Endothelial cell of umbilical vein (primary cell): ENCODE results near the gene DDX51. TPM values are rescaled to one million over a fixed set of nuclear protein-coding genes. Genes with fewer than 3 reads are reported as not detected.

Experiments used
- BruUV-seq: library from RNA; stranded (reverse); fragments of 400-500 nt; replicated peaks from 2 replicates; lab custom pipeline; 2021; lab: Mats Ljungman, UMichigan
- CTCF ChIA-PET: fragments of 300-600, 350-600 bp; sonication (Branson Sonifier 250); formaldehyde crosslinking; loops from one replicate; lab custom pipeline; 2021; ENCODE audit warnings: antibody characterized with exemption, inconsistent platforms; lab: Charles Lee
- POLR2A ChIA-PET: fragments of 300-600, 350-600 bp; sonication (Branson Sonifier 250); formaldehyde crosslinking; loops from one replicate; lab custom pipeline; 2021; ENCODE audit warnings: antibody characterized with exemption, inconsistent platforms; lab: Charles Lee
- DNase-seq: peaks from one replicate; pipeline ENCODE4 v3.0.0-alpha.2; 2011; ENCODE audit warnings: low read depth, low spot score
- FAIRE-seq: peaks from 2 replicates; lab custom pipeline; 2011; peaks lifted over from hg19 to GRCh38; lab: Jason Lieb, UNC
- H2AFZ ChIP-seq: 2 replicates; pipeline ENCODE4 v1.6.0; 2012; ENCODE audit warnings: low read depth, low read length, control low read depth, inconsistent platforms
- H3K27ac ChIP-seq: 2 replicates; pipeline ENCODE4 v1.5.1; 2011; ENCODE audit warnings: low read depth, mild to moderate bottlenecking, control low read depth, low read length, moderate library complexity; ENCODE audit not compliant: insufficient read depth
- H3K27me3 ChIP-seq, 2 experiments: 2 replicates each; pipeline versions ENCODE4 v1.6.0 to v1.6.1; 2011; ENCODE audit warnings: low read length in 2 of 2, mixed read lengths in 1 of 2; ENCODE audit not compliant: control insufficient read depth in 2 of 2, insufficient read depth in 2 of 2
- H3K36me3 ChIP-seq, 2 experiments: 2 replicates in 1 of 2; 3 replicates in 1 of 2; pipeline ENCODE4 v1.5.1; 2011; ENCODE audit warnings: low read length in 2 of 2, mild to moderate bottlenecking in 1 of 2, moderate library complexity in 1 of 2; ENCODE audit not compliant: control insufficient read depth in 2 of 2, insufficient read depth in 2 of 2; ENCODE audit errors: extremely low read depth in 1 of 2
- H3K4me1 ChIP-seq: 3 replicates; pipeline ENCODE4 v1.5.1; 2011; ENCODE audit warnings: mild to moderate bottlenecking, low read length; ENCODE audit not compliant: control insufficient read depth, insufficient read depth; ENCODE audit errors: extremely low read depth
- H3K4me2 ChIP-seq: 2 replicates; pipeline ENCODE4 v1.6.1; 2011; ENCODE audit warnings: low read length, control low read depth, mixed read lengths; ENCODE audit not compliant: insufficient read depth
- H3K4me3 ChIP-seq, 3 experiments: fragments of 200-600 bp in 1 of 3; sonication (generic), shearing (Covaris generic) in 1 of 3; replicated peaks in 1 of 3; 2 replicates each; pipeline ENCODE4 v1.5.1; 2011 to 2016; ENCODE audit warnings: control low read depth in 3 of 3, low read length in 3 of 3, mild to moderate bottlenecking in 2 of 3, inconsistent platforms in 1 of 3, low read depth in 1 of 3, moderate library complexity in 1 of 3; ENCODE audit not compliant: insufficient read depth in 1 of 3
- H3K79me2 ChIP-seq: 2 replicates; pipeline ENCODE4 v1.6.0; 2012; ENCODE audit warnings: low read length, inconsistent platforms; ENCODE audit not compliant: control insufficient read depth, insufficient read depth
- H3K9ac ChIP-seq: replicated peaks from 2 replicates; pipeline ENCODE3; 2011; ENCODE audit warnings: low read length, control low read depth; ENCODE audit not compliant: insufficient read depth; ENCODE audit errors: extremely low read depth
- H3K9me1 ChIP-seq: replicated peaks from 3 replicates; pipeline ENCODE4 v1.6.0; 2011; ENCODE audit warnings: mild to moderate bottlenecking, low read length; ENCODE audit not compliant: control insufficient read depth, insufficient read depth; ENCODE audit errors: extremely low read depth
- H3K9me3 ChIP-seq: replicated peaks from 2 replicates; pipeline ENCODE4 v1.5.1; 2012; ENCODE audit warnings: low read length, inconsistent platforms; ENCODE audit not compliant: control insufficient read depth, insufficient read depth
- H4K20me1 ChIP-seq: replicated peaks from 2 replicates; pipeline ENCODE3; 2011; ENCODE audit warnings: mild to moderate bottlenecking, low read length; ENCODE audit not compliant: control insufficient read depth, insufficient read depth; ENCODE audit errors: extremely low read depth
- EZH2 ChIP-seq: IDR thresholded peaks from 2 replicates; pipeline ENCODE4 v1.6.1; 2012; ENCODE audit warnings: borderline replicate concordance, low read depth, mild to moderate bottlenecking, moderate library complexity, low read length, inconsistent platforms; ENCODE audit not compliant: severe bottlenecking
- FOS ChIP-seq: IDR thresholded peaks from 2 replicates; pipeline ENCODE4 v1.6.1; 2011; ENCODE audit warnings: mild to moderate bottlenecking, low read length, moderate library complexity, borderline replicate concordance; ENCODE audit not compliant: insufficient read depth
- GATA2 ChIP-seq: IDR thresholded peaks from 2 replicates; pipeline ENCODE4 v1.7.0; 2011; ENCODE audit warnings: low read depth, mild to moderate bottlenecking, moderate library complexity, mixed read lengths, low read length; ENCODE audit not compliant: insufficient read length, insufficient read depth
- JUN ChIP-seq: IDR thresholded peaks from 2 replicates; pipeline ENCODE4 v1.6.1; 2011; ENCODE audit warnings: borderline replicate concordance, low read depth; ENCODE audit not compliant: insufficient read length, insufficient read depth
- MYC ChIP-seq: IDR thresholded peaks from one replicate; pipeline ENCODE4 v1.6.1; 2011; ENCODE audit warnings: mild to moderate bottlenecking, low read depth, low read length
- POLR2A ChIP-seq: IDR thresholded peaks from 2 replicates; pipeline ENCODE4 v1.6.1; 2012; ENCODE audit warnings: low read depth, mild to moderate bottlenecking, control low read depth, low read length
- POLR2AphosphoS5 ChIP-seq: IDR thresholded peaks from 2 replicates; pipeline ENCODE4 v1.6.1; 2012; ENCODE audit warnings: low read depth, mild to moderate bottlenecking, control low read depth, low read length, moderate library complexity; ENCODE audit not compliant: insufficient read depth
- dilution Hi-C: fragments of 300-500 bp; cut with MboI; formaldehyde crosslinking; loops from one replicate; pipeline ENCODE4 v1.15.0; 2019; ENCODE audit warnings: low sequenced_read_pairs; ENCODE audit not compliant: extremely low pct_ligation_motif_present
- intact Hi-C: fragments of 100-400 bp; cut with micrococcal nuclease; formaldehyde crosslinking; loops from one replicate; pipeline ENCODE4 v1.10.0; 2022
- polyA plus RNA-seq, 4 experiments: library from polyadenylated mRNA; depleted of rRNA in 3 of 4; stranded (reverse) in 3 of 4; unstranded in 1 of 4; fragments of >200 nt; gene quantifications; 2 replicates each; pipeline versions ENCODE4 v1.2.1 to v1.2.3, GENCODE V29; 2011 to 2012; ENCODE audit warnings: missing spikeins in 1 of 4
- total RNA-seq: library from RNA; stranded (reverse); gene quantifications from 2 replicates; pipeline ENCODE4 v1.2.3, GENCODE V29; 2021
- TF ChIP-seq, protein P1 (sequence below): IDR thresholded peaks from 2 replicates; pipeline ENCODE4 v1.6.1; 2011; ENCODE audit not compliant: insufficient read depth, insufficient read length
- TF ChIP-seq, protein P2 (sequence below), 2 donors: IDR thresholded peaks; 1 replicate in 1 of 2; 2 replicates in 1 of 2; pipeline ENCODE4 v1.5.1; 2011; ENCODE audit warnings: low read length in 2 of 2, mild to moderate bottlenecking in 2 of 2, moderate library complexity in 2 of 2, control low read depth in 1 of 2, inconsistent platforms in 1 of 2, low read depth in 1 of 2; ENCODE audit not compliant: insufficient read depth in 1 of 2; ENCODE audit errors: extremely low read depth in 1 of 2

The DDX51 gene
- total and polyA plus RNA-seq, 2 donors (not counting 3 experiments of a cell fraction or from before 2014, with no cell fraction given): 11.4 to 23.5 TPM

DNA sequence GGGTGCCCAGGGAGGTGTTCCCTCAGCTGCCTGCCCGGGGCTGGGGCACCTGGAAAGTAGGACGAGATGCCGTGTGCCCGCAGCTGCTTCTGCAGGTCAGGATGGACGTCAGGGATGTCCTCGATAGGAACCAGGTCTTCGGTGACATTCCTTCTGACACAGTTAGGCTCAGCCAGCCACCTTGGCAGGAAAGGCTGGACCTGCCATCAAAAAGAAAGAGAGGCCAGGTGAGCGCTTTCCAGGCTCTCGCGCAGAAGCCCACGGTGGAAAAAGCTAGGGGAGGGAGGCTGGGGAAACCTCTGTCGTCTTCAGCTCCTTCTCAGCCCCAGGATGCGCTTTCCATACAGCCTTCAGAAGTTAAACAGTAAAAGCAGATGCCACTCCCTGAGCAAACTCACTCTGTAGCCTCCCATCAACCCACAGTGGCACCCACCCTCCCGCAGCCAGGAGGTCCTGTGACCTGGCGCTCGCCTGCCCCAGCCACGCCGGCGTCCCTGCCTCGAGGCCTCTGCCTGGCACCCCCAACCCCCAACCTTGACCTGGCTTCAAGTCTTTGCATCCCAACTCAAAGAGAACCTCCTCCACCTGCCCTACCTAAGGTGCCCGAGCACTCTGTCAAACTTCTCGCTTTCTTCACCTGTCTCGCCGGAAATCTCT is 1.3 kb downstream of the DDX51 start:
- BruUV-seq: no TSS peak
- H3K9me1 ChIP-seq: no peaks in the 10 kb centered on the region
- H3K36me3 ChIP-seq: peaks cover 8 to 33% of the 10 kb centered on the region in 2 experiments
- H3K4me2 ChIP-seq: peak overlapping the region; percentile 76
- TF ChIP-seq JUN: no peak
- TF ChIP-seq, protein P1, sequence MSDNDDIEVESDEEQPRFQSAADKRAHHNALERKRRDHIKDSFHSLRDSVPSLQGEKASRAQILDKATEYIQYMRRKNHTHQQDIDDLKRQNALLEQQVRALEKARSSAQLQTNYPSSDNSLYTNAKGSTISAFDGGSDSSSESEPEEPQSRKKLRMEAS: no peak
- TF ChIP-seq POLR2A: no peak
- TF ChIP-seq, protein P2, sequence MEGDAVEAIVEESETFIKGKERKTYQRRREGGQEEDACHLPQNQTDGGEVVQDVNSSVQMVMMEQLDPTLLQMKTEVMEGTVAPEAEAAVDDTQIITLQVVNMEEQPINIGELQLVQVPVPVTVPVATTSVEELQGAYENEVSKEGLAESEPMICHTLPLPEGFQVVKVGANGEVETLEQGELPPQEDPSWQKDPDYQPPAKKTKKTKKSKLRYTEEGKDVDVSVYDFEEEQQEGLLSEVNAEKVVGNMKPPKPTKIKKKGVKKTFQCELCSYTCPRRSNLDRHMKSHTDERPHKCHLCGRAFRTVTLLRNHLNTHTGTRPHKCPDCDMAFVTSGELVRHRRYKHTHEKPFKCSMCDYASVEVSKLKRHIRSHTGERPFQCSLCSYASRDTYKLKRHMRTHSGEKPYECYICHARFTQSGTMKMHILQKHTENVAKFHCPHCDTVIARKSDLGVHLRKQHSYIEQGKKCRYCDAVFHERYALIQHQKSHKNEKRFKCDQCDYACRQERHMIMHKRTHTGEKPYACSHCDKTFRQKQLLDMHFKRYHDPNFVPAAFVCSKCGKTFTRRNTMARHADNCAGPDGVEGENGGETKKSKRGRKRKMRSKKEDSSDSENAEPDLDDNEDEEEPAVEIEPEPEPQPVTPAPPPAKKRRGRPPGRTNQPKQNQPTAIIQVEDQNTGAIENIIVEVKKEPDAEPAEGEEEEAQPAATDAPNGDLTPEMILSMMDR (IDR thresholded peaks at IDR 0.05; ENCODE audit: extremely low read depth in 1 of 2, insufficient read depth in 1 of 2, low read depth in 1 of 2, low read length in 2 of 2): no peak
- no peak for TF ChIP-seq POLR2AphosphoS5
- TF ChIP-seq MYC: no peak
- TF ChIP-seq GATA2: no peak
- TF ChIP-seq EZH2: no peak
- TF ChIP-seq FOS: no peak
- H3K27me3 ChIP-seq: no peaks in the 10 kb centered on the region
- no peaks in the 10 kb centered on the region for H3K9me3 ChIP-seq
- POLR2A ChIA-PET: no interaction called here
- DNase-seq (no peak), FAIRE-seq (no peak)
- H3K27ac ChIP-seq: no peak overlapping the region
- H3K4me1 ChIP-seq: peaks cover 14% of the 10 kb centered on the region
- no peak overlapping the region for H2AFZ ChIP-seq
- intact Hi-C loops: no loop called here
- H3K79me2 ChIP-seq: peaks cover 34% of the 10 kb centered on the region
- H4K20me1 ChIP-seq: no peaks in the 10 kb centered on the region
- H3K9ac ChIP-seq: no peak overlapping the region
- peak overlapping the region; percentile 54 to 77 (median 55) for H3K4me3 ChIP-seq
- CTCF ChIA-PET: interaction anchor here (1.5 to 1.8 kb wide), 2 partner anchors 9 to 11 kb away, joined by 3 to 7 read pairs; no protein-coding TSS in a partner anchor
- dilution Hi-C loops: no loop called here
